BJ (cell line): Measurements from ENCODE around the gene PIKFYVE. TPM values are rescaled to one million over a fixed set of nuclear protein-coding genes. Genes with fewer than 3 reads are reported as not detected.
"Not testable (repeated sequence)": the region's sequence is repeated elsewhere in the genome, so short reads cannot be mapped to it uniquely, and the experiment has no call there.

ENCODE experiments used
- CTCF ChIA-PET: fragments of 350-600 bp; formaldehyde crosslinking; extraction: SDS; loops from one replicate; lab custom pipeline; 2021; ENCODE audit warnings: antibody characterized with exemption, inconsistent platforms; lab: Yijun Ruan, JAX
- POLR2A ChIA-PET: fragments of 300-600 bp; sonication (Branson Sonifier 250); formaldehyde crosslinking; extraction: SDS; loops from one replicate; lab custom pipeline; 2021; ENCODE audit warnings: antibody characterized with exemption; lab: Charles Lee
- DNase-seq: peaks from one replicate; pipeline ENCODE4 v3.0.0-alpha.2; 2011; ENCODE audit warnings: low read depth
- H3K27me3 ChIP-seq: 2 replicates; pipeline ENCODE4 v1.6.0; 2011; ENCODE audit warnings: low read length; ENCODE audit not compliant: control insufficient read depth, insufficient read depth
- H3K36me3 ChIP-seq: 2 replicates; pipeline ENCODE4 v1.5.1; 2011; ENCODE audit warnings: low read length; ENCODE audit not compliant: control insufficient read depth, insufficient read depth
- H3K4me3 ChIP-seq: 2 replicates; pipeline ENCODE4 v1.5.1; 2011; ENCODE audit warnings: low read depth, mild to moderate bottlenecking, control low read depth, low read length
- CTCF ChIP-seq: IDR thresholded peaks from 2 replicates; pipeline ENCODE4 v1.5.1; 2011; ENCODE audit warnings: low read depth, mild to moderate bottlenecking, control low read depth, inconsistent platforms, low read length, moderate library complexity; ENCODE audit not compliant: insufficient read depth
- polyA plus RNA-seq: library from polyadenylated mRNA; depleted of rRNA; stranded (reverse); fragments of >200 nt; gene quantifications from 2 replicates; pipeline ENCODE4 v1.2.3, GENCODE V29; 2011

PIKFYVE gene
- polyA plus RNA-seq, 1 experiment: 11.5 TPM

GRCh38 chr2:208266553-208266893, 468 bp downstream of the PIKFYVE start:
- Histone ChIP-seq H3K4me3 (peak overlapping the region; percentile 84), H3K27me3 (no peaks in the 10 kb centered on the region), H3K36me3 (no peaks in the 10 kb centered on the region)
- ChIA-PET POLR2A (interaction anchor here (0.7 kb wide), 1 partner anchor 477 kb away, joined by 3 read pairs; no protein-coding TSS in a partner anchor), CTCF (interaction anchor here (1.1 to 2.5 kb wide), 3 partner anchors 12 to 18 kb away, joined by 3 to 15 read pairs (median 3); partner anchors contain the start of gene IDH1)
- TF ChIP-seq CTCF: no peak
- DNase-seq: no peak

- H3K27me3 ChIP-seq: no peaks in the 10 kb centered on the region
- H3K4me3 ChIP-seq: peak overlapping the region; percentile 84
- CTCF ChIA-PET: interaction anchor here (1.1 to 2.5 kb wide), 2 partner anchors 13 to 17 kb away, joined by 3 to 15 read pairs; partner anchors contain the start of gene IDH1
- H3K36me3 ChIP-seq: no peaks in the 10 kb centered on the region
- POLR2A ChIA-PET: interaction anchor here (0.7 kb wide), 1 partner anchor 478 kb away, joined by 3 read pairs; no protein-coding TSS in a partner anchor
- no peak for DNase-seq
- no peak for TF ChIP-seq CTCF
Measured at GRCh38 chr2:208266936-208267335, 881 bp downstream of the PIKFYVE start.

DNA sequence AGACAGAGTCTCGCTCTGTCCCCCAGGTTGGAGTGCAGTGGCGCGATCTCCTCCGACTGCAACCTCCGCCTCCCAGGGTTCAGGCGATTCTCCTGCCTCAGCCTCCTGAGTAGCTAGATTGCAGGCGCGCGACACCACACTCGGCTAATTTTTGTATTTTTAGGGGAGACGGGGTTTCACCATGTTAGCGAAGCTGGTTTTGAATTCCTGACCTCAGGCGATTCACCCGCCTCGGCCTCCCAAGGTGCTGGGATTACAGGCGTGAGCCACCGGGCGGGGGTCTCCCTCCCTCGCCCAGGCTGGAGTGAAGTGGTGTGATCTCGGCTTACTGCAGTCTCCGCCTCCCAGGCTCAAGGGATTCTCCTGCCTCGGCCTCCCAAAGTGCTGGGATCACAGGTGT, 1.5 kb downstream of the PIKFYVE start:
- DNase-seq, H3K27me3 ChIP-seq, H3K36me3 ChIP-seq, CTCF ChIA-PET: not testable (repeated sequence)
- POLR2A ChIA-PET: interaction anchor here (0.6 kb wide), 1 partner anchor 650 kb away, joined by 4 read pairs; no protein-coding TSS in a partner anchor
- H3K4me3 ChIP-seq: peak overlapping the region; percentile 84

DNA sequence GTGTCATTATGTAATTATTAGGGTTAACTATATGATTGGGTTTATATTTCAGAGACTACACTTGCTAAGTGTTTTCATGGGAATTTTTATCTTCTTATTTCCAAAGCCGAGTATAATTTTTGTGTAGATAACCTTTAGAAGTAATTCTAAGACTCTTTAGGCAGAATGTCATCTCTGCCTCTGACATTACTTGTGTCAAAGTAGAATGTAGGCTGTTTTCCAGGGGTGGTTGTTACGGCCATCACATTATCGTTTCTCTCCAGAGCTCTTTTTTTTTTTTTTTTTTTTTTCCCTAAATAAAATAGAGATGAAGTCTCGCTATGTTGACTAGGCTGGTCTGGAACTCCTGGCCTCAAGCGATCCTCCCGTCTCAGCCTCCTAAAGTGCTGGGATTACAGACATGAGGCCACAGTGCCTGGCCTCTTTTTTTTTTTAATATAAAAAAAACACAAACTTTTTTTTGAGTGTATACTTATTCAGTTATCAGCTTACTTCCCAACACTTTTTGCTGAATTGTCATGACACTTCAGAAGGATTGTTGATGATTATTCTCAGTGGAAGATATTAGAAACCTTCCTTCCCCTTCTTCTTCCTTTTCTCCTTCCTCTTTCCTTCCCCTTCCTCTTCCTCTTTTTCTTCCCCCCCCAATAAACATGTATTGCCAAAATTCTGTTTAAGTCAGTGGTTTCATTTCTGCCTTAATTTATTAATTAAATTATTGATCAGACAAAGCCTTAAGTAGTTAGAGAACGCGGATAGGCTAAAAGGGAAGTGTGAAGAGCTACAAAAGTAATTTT, 2.3 kb downstream of the PIKFYVE start:
- ChIA-PET CTCF (interaction anchor here (1.0 kb wide), 1 partner anchor 15 kb away, joined by 4 read pairs; no protein-coding TSS in a partner anchor), POLR2A (interaction anchor here (0.6 kb wide), 2 partner anchors 14 to 651 kb away, joined by 4 read pairs; partner anchors contain the start of gene IDH1)
- DNase-seq: no peak
- Histone ChIP-seq H3K36me3 (no peaks in the 10 kb centered on the region), H3K4me3 (no peak overlapping the region), H3K27me3 (no peaks in the 10 kb centered on the region)
- no peak for TF ChIP-seq CTCF

DNA sequence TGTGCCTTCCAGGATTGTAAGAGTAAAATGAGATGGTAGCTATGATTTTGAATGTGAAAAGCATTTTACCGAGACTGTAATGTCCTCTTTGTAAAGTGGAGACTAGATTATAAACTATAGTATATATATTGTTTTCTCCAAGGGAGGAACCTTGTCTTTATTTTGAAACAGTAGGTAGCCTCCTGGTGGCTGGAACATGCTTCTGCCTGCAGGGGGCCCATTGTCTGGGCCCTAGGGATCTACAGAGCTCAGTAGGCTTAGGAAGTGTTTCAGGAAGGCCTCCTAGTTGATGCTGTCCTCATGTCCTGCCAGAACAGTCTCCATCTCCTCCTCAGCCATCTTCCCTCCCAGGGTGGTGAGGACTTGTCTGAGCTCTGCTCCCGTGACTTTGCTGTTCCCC, 3.0 kb downstream of the PIKFYVE start:
- POLR2A ChIA-PET: interaction anchor here (0.6 kb wide), 1 partner anchor 14 kb away, joined by 4 read pairs; the partner anchor contains the start of gene IDH1
- CTCF ChIA-PET: interaction anchor here (0.6 to 1.0 kb wide), 2 partner anchors 15 to 16 kb away, joined by 3 to 4 read pairs; no protein-coding TSS in a partner anchor
- DNase-seq: no peak
- Histone ChIP-seq H3K4me3 (no peak overlapping the region), H3K36me3 (peaks cover 3% of the 10 kb centered on the region; the same call in 1 of the 2 replicates), H3K27me3 (no peaks in the 10 kb centered on the region)
- no peak for TF ChIP-seq CTCF
